Myocyte (in vitro differentiated cells): Measurements from ENCODE around the gene FER. TPM values are rescaled to one million over a fixed set of nuclear protein-coding genes. Genes with fewer than 3 reads are reported as not detected.
"Not testable (repeated sequence)": the region's sequence is repeated elsewhere in the genome, so short reads cannot be mapped to it uniquely, and the experiment has no call there.

Source experiments
- DNase-seq: peaks from one replicate; pipeline ENCODE4 v3.0.0-alpha.2; 2012; ENCODE audit warnings: low read depth
- total RNA-seq: library from RNA; depleted of rRNA; stranded (reverse); fragments of >200 nt; gene quantifications from 2 replicates; pipeline ENCODE4 v1.2.3, GENCODE V29; 2014

FER gene
- total RNA-seq, 1 donor from 2014 or later: 13.9 TPM

DNA sequence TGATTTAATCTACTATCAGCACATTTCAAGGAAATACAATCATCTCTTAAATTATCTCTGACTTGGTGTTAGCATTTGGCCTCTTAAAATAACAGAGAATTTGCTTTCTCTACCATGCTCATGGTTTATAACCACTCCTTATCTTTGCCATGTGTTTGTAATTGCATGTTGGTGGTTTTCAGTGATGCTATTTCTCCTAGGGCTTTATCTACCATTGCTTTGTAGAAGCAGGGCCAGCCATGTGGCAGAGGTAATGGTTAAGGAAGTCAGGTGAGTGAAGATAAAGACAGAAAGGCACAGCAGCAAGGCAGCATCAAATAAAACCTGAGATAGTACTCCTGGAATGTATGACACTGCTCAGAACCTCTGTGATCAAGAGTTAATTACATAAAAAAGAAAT lies 206.2 kb downstream of the FER start:
- DNase-seq: no peak

DNA sequence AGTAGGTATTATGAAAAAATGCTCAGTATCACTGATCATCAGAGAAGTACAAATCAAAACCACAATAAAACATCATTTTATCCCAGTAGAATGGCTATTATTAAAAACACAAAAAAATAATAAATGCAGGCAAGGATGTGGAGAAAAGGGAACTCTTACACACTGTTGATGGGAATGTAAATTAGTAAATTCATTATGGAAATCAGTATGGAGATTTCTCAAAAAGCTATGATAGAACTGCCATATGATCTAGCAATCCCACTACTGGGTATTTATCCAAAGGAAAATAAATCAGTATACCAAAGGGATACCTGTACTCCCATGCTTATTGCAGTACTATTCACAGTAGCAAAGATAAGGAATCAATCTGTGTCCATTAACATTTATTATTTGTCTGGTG lies 209.6 kb downstream of the FER start:
- no peak for DNase-seq

- DNase-seq: no peak
Measured at GRCh38 chr5:108966910-108967309, 219.2 kb downstream of the FER start.

DNA sequence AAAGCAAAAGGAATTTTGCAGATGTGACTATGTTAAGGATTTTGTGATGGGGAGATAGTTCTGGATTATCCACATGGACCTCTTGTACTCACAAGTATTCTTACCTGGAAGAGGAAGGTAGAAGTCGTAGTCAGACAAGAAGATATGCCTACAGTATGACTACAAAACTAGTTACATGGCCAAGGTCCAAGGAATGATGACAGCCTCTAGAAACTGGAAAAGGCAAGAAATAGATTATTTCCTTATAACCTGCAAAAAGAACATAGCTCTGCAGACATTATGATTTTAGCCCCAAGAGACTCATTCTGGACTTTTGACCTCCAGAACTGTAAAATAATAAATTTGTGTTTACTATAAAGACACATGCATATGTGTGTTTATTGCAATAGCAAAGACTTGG lies 226.9 kb downstream of the FER start:
- DNase-seq: no peak

GRCh38 chr5:108975697-108976096 lies 228.0 kb downstream of the FER start:
- DNase-seq: no peak

GRCh38 chr5:108983461-108984092 lies 235.9 kb downstream of the FER start:
- no peak for DNase-seq

DNA sequence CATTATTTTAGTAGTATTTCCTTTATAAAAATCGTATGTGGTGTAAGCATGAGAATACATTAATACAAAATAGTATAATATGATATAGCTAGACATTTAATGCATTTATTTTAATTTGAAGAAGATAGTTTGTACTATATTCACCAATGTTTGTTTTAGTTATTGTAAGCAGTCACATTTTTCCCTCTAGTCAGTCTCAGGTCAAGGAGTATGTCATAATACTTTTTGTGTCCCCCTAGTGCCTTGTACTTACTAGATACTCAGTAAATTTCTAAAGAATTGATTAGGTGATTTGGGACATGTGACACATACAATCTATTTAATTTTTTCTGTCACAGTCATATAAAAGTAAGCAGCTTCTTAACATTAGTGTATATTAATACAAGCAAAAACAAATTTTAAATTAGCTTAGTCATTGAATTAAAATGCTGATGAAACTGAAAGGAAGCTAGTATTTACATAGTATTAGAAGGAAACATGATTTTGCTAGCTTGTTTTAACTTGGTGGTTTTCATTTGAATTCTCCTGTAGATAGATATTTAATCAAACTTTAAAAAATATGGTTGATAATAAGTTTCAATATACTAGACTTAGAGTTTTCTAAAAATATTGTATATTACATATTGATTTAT lies 242.2 kb downstream of the FER start:
- no peak for DNase-seq

DNA sequence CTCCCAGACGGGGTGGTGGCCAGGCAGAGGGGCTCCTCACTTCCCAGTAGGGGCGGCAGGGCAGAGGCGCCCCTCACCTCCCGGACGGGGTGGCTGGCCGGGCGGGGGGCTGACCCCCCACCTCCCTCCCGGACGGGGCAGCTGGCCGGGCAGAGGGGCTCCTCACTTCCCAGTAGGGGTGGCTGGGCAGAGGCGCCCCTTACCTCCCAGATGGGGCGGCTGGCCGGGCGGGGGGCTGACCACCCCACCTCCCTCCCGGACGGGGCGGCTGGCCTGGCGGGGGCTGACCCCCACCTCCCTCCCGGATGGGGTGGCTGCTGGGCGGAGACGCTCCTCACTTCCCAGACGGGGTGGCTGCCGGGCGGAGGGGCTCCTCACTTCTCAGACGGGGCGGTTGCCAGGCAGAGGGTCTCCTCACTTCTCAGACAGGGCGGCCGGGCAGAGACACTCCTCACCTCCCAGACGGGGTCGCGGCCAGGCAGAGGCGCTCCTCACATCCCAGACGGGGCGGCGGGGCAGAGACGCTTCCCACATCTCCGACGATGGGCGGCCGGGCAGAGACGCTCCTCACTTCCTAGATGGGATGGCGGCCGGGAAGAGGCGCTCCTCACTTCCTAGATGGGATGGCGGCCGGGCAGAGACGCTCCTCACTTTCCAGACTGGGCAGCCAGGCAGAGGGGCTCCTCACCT lies 244.8 kb downstream of the FER start:
- DNase-seq: not testable (repeated sequence)

DNA sequence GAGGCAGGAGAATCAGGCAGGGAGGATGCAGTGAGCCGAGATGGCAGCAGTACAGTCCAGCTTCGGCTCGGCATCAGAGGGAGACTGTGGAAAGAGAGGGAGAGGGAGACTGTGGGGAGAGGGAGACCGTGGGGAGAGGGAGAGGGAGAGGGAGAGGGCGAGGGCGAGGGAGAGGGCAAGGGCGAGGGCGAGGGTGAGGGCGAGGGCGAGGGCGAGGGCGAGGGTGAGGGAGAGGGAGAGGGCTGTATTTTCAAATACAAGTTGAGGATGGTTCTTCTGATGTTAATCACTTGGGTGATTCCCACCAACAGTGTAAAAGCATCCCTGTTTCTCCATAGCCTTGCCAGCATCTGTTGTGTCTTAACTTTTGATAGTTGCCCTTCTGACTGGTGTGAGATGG lies 245.7 kb downstream of the FER start:
- DNase-seq: not testable (repeated sequence)

DNA sequence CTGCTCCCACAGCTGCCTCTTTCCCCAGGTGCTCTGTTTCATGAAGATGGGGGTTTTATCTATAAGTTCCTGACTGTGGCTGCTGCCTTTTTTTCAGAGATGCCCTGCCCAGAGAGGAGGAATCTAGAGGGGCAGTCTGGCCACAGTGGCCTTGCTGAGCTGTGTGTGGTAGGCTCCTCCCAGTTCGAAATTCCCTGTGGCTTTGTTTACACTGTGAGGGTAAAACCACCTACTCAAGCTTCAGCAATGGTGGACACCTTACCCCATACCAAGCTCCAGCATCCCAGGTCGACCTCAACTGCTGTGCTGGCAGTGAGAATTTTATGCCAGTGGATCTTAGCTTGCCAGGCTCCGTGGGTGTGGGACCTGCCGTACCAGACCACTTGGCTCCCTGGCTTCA lies 250.0 kb downstream of the FER start:
- no peak for DNase-seq

DNA sequence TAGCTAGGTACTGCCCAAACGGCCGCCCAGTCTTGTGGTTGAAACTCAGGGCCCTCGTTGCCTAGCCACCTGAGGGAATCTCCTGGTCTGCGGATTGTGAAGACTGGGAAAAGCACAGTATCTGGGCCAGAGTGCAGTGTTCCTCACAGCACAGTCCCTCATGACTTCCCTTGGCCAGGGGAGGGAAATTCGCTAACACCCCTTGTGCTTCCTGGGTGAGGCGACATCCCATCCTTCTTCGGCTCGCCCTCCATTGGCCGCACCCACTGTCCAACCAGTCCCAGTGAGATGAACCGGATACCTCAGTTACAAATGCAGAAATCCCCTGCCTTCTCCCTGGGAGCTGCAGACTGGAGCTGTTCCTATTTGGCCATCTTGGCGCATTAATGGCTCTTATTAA lies 250.5 kb downstream of the FER start:
- no peak for DNase-seq

DNA sequence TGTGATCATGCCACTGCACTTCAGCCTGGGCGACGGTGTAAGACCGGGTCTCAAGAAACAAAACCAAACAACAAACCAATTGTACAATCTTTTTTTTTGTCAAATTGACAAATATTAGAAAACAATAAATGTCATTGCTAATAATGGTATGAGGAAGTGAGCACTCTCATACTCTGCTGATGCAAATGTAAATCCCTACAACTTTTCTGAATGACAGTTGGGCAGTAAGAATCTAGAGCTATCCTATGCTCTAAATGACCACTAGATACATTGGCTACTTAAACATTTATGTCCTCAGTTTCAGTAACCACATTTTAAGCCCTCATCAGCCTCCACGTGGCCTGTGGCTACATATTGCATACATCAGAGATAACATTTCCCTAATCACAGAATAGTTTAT lies 256.2 kb downstream of the FER start:
- no peak for DNase-seq

DNA sequence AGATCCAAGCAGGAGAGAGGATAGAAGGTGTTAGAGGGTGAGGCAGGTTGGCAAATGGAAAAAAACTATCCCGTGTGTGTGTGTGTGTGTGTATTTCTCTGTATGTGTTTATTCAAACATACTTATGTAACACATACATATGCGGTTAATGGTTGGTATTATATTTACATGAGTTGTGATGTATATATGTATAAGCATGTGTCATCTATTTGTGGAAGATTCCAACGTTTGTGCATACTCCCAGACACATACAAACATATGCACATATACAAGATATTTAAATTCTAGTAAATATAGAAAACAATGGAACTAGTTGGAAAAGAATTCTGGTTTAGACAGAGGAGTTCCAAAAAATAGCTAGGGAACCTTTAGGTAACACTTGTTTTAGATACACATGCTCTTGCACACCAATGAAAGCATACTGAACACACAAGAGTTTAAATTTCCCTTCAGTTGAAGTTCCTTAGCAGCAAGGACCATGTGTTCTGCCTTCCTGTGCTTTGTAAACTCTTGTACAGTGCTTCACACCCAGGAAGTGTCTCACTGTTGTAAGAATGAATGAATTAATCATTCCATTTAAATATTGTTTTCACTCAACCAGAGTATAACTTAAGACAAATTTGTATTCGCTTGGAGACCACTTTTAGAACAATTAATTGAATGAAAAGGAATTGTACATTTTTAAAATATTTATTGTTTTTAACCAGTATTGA lies 257.8 kb downstream of the FER start:
- DNase-seq: no peak

GRCh38 chr5:109006129-109006528 lies 258.4 kb downstream of the FER start:
- DNase-seq: peak; percentile 9

DNA sequence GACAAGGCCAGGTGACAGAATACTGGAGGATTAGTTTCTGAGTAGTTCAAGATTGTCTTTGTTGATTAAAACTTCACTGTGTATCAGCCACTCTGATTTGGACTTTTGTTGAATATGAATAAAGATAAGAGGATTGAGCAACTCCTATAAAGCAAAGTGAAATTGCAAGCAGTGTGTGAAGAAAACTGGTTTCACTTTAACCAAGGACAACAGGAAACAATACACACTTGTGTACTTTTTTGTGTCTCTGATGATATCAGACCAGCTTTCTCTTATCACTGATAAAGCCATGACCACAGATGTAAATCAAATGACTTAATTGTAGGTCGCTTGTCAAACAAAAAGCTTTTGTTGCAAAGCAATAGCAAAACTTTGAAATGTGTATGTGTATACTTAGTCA lies 268.6 kb downstream of the FER start:
- DNase-seq: no peak

GRCh38 chr5:109022056-109022455 lies 274.4 kb downstream of the FER start:
- no peak for DNase-seq

DNA sequence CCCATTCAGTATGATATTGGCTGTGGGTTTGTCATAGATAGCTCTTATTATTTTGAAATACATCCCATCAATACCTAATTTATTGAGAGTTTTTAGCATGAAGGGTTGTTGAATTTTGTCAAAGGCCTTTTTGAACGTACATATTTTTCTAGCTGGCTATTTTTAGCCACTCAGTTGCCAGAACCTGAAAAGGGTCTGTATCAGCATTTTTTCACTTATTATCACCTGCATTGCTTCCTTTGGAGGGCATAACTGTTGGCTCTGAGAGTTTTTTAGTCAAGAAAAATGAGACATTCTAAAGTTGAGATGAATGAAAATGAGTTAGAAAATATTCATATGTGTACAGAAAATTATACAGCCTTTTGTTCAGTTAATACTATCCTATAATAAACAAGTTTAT lies 278.0 kb downstream of the FER start:
- DNase-seq: not testable (repeated sequence)

GRCh38 chr5:109027983-109028607 lies 280.4 kb downstream of the FER start:
- no peak for DNase-seq

DNA sequence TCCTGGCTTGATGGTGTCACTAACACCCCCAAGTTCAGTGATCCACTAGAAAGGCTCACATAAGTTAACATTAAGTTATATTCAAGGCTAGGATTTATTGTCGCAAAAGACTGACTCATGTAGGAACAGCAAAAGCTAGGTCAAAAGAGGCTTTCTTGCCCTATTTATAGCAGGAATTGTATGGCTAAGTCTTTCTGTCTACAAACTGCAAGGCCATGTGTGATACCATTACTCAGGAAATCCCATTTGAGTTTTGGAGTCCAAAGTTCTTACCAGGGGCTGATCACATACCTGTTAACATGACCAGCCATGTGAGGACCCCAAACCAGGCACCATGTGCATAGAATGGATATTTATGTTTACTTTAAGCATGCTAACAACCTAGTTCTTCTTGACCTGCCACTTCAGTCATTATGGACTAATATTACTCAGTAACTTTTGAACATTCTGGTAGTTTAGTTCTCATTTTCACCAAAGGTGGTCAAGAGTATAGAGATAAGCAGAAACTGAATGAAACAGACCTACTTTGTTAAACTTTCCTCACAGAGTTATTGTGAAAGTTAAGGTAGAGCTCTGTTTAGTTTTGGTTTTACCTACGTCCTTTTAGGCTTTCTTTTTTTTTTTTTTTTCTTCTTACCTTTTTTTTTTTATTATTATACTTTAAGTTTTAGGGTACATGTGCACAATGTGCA lies 281.1 kb downstream of the FER start:
- DNase-seq: no peak

GRCh38 chr5:109029847-109030246 lies 282.1 kb downstream of the FER start:
- DNase-seq: no peak
